NCI-H187 treated with DMSO at 0.1 percent for 48 hours (cell line): ENCODE measurements around the gene SLC6A3.

Experiments used
- DNase-seq: peaks from one replicate; lab custom pipeline; 2025; lab: John Stamatoyannopoulos, UW

The SLC6A3 gene

DNA sequence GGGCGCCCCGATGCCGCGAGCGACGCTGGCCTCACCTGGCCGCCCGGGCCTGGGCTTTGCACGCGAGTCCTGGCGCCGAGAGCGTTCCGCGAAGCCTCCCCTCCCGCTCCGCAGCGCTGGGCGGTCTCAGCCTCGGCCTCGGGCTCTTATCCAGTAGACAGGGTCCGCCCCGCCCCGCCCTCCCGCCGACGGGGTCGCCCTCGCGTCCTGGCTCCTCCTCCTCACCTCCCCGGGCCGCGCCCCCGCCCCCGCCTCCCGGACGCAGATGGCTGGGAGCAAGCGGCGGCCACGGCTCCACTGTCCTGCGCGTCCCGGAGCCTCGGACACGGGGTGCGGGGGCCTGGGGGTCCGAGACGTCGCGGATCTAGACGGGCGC lies at the start of gene SLC6A3:
TSS of gene SLC6A3 (minus strand) at position 128 of the 376 bp plus-strand sequence. CDS start 2,243 bp downstream, outside the sequence.
- no peak for DNase-seq

DNA sequence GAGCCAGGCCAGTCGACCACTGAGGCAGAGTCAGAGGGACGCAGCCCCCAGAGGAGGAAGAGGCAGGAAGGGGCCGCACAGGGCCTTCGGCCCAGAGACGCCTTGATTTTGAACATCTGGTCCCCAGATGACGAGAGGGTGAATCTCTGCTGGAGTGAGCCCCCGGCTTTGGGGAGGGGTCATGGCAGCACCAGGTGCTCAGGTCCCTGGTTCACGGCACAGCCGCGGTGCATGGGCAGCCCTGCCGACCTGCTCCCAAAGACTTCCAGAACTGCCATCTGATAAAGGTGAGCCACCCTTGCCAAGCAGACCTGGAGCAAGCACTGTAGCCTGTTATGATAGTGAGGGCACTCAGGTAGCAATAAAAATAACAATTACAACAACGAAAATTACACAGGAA lies 48.7 kb upstream of the SLC6A3 start:
- DNase-seq = no peak

GRCh38 chr5:1493413-1493812 lies 48.2 kb upstream of the SLC6A3 start:
- DNase-seq = no peak

- no peak for DNase-seq
Measured at GRCh38 chr5:1492757-1493156, 47.5 kb upstream of the SLC6A3 start.

DNA sequence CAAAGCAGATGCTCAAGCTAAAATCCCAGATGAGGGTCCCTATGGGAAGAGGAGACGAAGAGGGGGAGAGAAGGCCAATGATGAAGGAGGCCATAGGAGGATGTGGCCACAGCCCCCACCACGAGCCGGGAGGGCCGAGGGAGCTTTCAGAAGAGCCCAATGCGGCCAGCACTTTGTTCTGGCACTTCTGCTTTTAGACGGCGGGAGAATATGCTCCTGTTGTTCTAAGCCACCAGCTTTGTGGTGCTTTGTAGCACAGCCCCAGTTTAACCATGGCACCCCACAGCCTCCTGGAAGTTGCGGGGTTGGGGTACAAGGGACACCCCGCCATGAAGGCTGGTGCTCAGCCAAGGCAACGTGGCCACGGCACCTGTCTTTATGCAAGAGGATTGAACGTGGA lies 45.1 kb upstream of the SLC6A3 start:
- DNase-seq = no peak

DNA sequence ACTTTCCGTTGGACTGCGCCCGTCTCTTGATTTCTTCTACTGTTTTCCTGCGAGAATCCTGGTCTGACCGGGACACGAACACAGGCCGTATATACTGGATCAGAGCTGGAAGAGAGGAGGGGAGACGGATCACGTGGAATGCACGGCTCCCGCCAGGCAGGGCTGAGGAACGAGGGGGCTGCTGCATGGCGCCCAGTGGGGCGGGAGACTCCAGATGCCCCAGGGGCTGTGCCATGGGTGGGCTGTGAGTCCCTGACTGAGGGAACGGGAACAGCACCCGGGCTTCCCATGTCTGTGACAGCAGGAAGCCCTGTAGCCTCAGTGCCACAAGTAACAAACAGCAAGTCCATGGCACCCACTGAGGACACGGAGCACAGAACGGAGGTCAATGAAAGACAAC lies 44.5 kb upstream of the SLC6A3 start:
- no peak for DNase-seq

DNA sequence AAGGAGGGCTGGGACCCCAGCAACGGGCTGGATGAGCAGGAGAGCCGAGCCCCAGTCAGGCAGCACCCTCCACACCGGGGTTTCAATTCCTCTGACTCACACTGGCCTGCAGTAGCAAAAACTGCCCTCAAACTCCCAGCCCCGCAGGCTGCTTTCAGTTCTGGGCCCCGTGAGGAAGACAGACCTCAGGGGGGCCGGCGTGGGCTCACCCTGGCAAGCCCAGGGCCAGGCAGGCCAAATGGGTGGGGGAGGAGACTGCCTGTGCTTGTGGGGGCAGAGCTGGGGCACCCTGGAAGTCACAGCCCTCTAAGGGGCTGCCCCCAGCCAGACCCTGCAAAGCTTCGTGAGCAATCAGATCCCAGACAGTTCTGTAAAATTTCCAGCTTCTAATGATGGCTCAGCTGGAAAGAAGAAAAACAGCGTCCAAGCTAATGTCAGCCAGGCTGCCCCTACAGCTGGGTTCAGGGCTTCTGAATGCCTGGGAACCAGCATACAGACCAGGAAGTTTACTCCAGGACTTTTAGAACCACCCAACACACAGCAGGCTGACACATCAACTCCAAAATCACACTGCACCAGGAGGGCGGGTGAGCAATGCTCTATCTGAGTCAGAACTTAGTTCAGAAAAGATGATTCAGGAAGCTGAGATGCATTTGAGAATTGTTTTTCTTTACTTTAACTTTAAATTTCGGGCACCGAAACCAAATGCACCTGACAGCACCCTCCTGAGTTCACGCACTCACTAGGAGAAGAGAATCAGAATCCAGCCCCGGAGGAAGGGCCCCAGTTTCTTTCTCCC lies 43.8 kb upstream of the SLC6A3 start:
- DNase-seq = no peak

- no peak for DNase-seq
Measured at GRCh38 chr5:1487079-1487764, 42.0 kb upstream of the SLC6A3 start.

- no peak for DNase-seq
Measured at GRCh38 chr5:1486271-1486670, 41.0 kb upstream of the SLC6A3 start.

- DNase-seq = no peak
Measured at GRCh38 chr5:1485579-1486118, 40.4 kb upstream of the SLC6A3 start.

GRCh38 chr5:1484730-1485578 lies 39.7 kb upstream of the SLC6A3 start:
- no peak for DNase-seq

DNA sequence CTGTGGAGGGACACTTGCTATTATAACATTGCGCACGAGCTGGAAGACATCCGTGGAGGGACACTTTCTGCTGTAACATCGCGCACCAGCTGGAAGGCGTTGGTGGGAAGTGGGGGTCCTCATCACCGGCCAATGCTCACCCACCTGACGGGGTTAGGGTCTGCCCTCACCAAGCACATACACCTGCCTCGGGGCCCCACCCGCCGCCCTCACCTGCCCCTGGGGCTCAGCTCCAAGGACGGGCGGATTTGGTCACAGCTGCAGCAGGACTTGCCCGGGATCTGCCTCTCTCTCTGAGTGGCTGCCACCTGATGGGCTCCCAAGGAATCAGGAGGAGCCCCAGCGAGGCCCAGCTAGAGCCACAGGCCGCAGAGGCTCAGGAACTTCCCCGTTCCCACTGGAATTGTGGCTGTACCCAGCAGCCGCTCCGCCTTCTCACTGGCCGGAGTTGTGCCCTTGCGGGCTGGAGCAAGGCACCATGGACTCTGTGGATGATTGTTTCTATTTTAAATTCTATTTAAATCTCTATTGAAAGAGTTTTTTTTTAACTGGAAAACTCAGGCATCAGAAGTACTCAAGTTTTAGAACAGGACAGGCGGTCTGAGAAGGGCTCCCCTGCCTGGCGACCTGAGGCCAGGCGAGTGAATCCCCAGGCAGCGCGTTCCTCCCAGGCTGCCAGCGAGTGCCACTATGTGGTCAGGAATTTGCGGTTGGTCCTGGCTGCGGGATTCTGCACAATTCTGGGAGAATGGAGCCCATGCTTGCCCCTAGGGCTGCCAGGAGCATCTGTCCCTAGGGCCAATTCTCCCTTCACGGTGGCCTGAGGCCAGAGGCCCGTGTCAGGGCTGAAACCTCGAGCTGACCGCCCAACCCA lies 38.9 kb upstream of the SLC6A3 start:
- no peak for DNase-seq

- DNase-seq = no peak
Measured at GRCh38 chr5:1483064-1483463, 37.8 kb upstream of the SLC6A3 start.

- no peak for DNase-seq
Measured at GRCh38 chr5:1481959-1482331, 36.7 kb upstream of the SLC6A3 start.

DNA sequence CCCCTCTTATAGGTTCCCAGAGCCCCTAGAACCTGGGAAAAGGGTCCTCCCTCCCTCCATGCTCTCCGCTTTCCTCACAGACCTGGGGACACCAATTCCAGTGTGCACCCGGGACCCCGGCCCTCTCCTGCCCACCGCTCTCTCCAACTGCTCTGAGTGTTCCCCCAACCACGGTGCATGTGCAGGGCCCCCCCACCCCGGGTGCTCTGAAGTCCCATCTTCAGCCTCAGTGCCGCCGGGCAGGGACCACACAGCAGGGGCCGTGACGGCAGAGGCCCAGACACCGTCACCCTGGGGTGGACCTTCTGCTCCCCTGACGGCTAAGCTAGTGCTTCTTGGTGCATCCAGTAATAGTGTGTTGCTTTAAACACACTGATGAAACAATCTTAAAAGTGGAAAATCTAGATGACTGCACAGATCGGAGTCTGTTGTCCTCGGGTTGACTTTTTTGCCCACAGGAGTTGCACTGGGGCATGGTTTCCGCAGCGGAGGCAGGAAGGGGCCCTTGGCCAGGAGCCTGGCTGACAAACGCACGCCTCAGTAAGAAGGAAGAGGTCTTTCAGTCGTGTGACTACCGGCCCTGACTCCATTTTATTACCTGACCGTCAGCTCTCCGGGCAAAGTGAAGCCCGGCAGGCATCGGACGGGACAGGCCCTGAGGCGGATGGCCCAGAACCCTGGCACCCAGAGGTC lies 36.2 kb upstream of the SLC6A3 start:
- DNase-seq = no peak

GRCh38 chr5:1480806-1481205 lies 35.6 kb upstream of the SLC6A3 start:
- DNase-seq = no peak

DNA sequence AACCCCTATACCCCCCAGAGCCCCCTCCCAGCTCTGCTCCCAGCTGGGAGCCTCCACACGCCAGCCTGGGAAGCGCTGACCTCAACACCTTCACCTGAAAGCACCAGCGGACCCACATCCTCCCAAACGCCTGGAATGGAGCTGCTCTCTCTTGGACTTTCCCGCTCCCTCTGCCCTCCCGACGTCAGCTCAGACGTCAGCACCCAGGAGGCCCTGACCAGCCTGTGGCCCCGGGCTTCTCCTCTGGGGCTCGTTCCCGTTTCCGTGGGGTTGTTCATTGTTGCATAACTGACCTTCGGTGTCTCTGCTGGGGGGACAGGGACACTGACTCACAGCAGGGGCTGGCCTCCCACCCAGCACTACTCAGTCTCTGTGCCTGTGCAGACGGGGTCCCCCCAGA lies 35.0 kb upstream of the SLC6A3 start:
- DNase-seq = no peak

DNA sequence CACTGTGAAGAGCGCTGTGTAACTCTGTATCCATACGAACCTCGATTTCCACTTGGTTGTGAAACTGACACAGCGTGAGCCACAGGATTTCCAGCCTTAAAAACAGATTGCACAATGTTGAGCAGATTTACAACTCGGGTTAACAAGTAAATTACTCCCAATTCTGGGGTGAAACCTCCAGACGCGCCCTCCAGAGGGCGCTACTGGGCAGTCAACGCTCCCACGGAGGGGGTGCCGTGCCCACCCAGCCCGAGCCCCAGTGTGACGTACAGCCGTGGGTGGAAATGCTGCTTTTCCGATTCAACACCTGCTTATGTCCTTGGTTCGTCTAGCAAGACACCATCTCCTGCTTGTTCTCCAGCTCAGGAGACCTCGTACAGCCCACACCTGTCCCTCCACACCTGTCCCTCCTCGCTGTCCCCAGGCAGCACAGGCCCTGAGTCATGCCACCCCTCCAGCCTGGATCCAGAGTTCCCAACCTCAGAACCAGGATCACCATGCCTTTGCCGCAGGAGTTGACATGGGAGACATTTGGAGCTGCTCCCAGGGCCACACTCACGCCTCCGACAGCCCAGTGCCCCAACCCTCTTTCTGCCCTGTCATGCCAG lies 34.4 kb upstream of the SLC6A3 start:
- no peak for DNase-seq

DNA sequence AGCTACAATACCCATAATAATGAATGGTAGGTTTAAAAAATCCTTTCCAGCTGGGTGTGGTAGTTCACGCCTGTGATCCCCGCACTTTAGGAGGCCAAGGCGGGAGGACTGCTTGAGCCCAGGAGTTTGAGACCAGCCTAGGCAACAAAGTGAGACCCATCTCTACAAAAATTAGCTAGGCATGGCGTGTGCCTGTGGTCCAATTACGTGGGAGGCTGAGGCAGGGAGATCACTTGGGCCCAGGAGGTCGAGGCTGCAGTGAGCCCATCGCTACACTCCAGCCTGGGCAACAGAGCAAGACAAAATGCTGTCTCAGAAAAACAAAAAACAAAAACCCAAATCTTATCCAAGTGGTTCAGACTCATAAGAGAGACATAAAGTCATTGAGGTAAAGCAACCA lies 33.8 kb upstream of the SLC6A3 start:
- DNase-seq = no peak

- no peak for DNase-seq
Measured at GRCh38 chr5:1478271-1479035, 33.2 kb upstream of the SLC6A3 start.
